KOPT-K1 (cell line): ENCODE measurements around the gene SGMS1.
A peak's percentile ranks its signal among the peaks of the same experiment; 100 is the strongest.
"Not testable (repeated sequence)": the region's sequence is repeated elsewhere in the genome, so short reads cannot be mapped to it uniquely, and the experiment has no call there.

Experiments used
- H3K27ac ChIP-seq: fragments of 200-600 bp; sonication (generic); 2 replicates; pipeline ENCODE4 v1.5.1; 2016; ENCODE audit warnings: antibody characterized with exemption, mild to moderate bottlenecking, low read depth, low read length; ENCODE audit not compliant: poor library complexity, severe bottlenecking
- H3K36me3 ChIP-seq: fragments of 200-600 bp; sonication (generic); 2 replicates; pipeline ENCODE4 v1.5.1; 2017; ENCODE audit warnings: antibody characterized with exemption, mild to moderate bottlenecking, low read length, moderate library complexity; ENCODE audit not compliant: insufficient read depth
- H3K9me3 ChIP-seq: fragments of 200-600 bp; sonication (generic); 2 replicates; pipeline ENCODE4 v1.5.1; 2017; ENCODE audit warnings: antibody characterized with exemption, low read length, mild to moderate bottlenecking; ENCODE audit not compliant: insufficient read depth, poor library complexity, severe bottlenecking

SGMS1 gene

GRCh38 chr10:50648089-50648934, 24.6 kb upstream of the SGMS1 start:
- H3K27ac ChIP-seq, result no peak overlapping the region
- H3K36me3 ChIP-seq, result no peaks in the 10 kb centered on the region
- H3K9me3 ChIP-seq, result no peaks in the 10 kb centered on the region

GRCh38 chr10:50647350-50647749, 23.6 kb upstream of the SGMS1 start:
- H3K9me3 ChIP-seq, H3K27ac ChIP-seq, H3K36me3 ChIP-seq: not testable (repeated sequence)

GRCh38 chr10:50645236-50645635, 21.5 kb upstream of the SGMS1 start:
- Histone ChIP-seq H3K9me3 (no peaks in the 10 kb centered on the region), H3K27ac (no peak overlapping the region), H3K36me3 (no peaks in the 10 kb centered on the region)

- no peak overlapping the region for H3K27ac ChIP-seq
Measured at GRCh38 chr10:50641626-50642025, 17.9 kb upstream of the SGMS1 start.

GRCh38 chr10:50640238-50640637, 16.5 kb upstream of the SGMS1 start:
- no peaks in the 10 kb centered on the region for H3K9me3 ChIP-seq
- no peaks in the 10 kb centered on the region for H3K36me3 ChIP-seq
- no peak overlapping the region for H3K27ac ChIP-seq

More at GRCh38 chr10:50641626-50642025, 17.9 kb upstream of the SGMS1 start:
- Histone ChIP-seq H3K9me3 (no peaks in the 10 kb centered on the region), H3K36me3 (no peaks in the 10 kb centered on the region)

- Histone ChIP-seq H3K9me3 (no peaks in the 10 kb centered on the region), H3K36me3 (no peaks in the 10 kb centered on the region), H3K27ac (no peak overlapping the region)
Measured at GRCh38 chr10:50636618-50637579, 13.1 kb upstream of the SGMS1 start.

GRCh38 chr10:50635286-50635685, 11.5 kb upstream of the SGMS1 start:
- no peaks in the 10 kb centered on the region for H3K36me3 ChIP-seq
- no peak overlapping the region for H3K27ac ChIP-seq
- no peaks in the 10 kb centered on the region for H3K9me3 ChIP-seq

GRCh38 chr10:50634479-50634878, 10.7 kb upstream of the SGMS1 start:
- no peaks in the 10 kb centered on the region for H3K36me3 ChIP-seq

GRCh38 chr10:50631052-50631451, 7.3 kb upstream of the SGMS1 start:
- H3K27ac ChIP-seq, result no peak overlapping the region
- no peaks in the 10 kb centered on the region for H3K9me3 ChIP-seq
- no peaks in the 10 kb centered on the region for H3K36me3 ChIP-seq

More at GRCh38 chr10:50634479-50634878, 10.7 kb upstream of the SGMS1 start:
- Histone ChIP-seq H3K9me3 (no peaks in the 10 kb centered on the region), H3K27ac (no peak overlapping the region)

GRCh38 chr10:50629495-50630122, 5.9 kb upstream of the SGMS1 start:
- H3K9me3 ChIP-seq, result no peaks in the 10 kb centered on the region
- no peak overlapping the region for H3K27ac ChIP-seq
- H3K36me3 ChIP-seq, result no peaks in the 10 kb centered on the region

GRCh38 chr10:50627896-50628295, 4.1 kb upstream of the SGMS1 start:
- no peak overlapping the region for H3K27ac ChIP-seq
- H3K36me3 ChIP-seq, result no peaks in the 10 kb centered on the region
- H3K9me3 ChIP-seq, result no peaks in the 10 kb centered on the region

GRCh38 chr10:50627443-50627842, 3.7 kb upstream of the SGMS1 start:
- Histone ChIP-seq H3K36me3 (no peaks in the 10 kb centered on the region), H3K27ac (no peak overlapping the region), H3K9me3 (no peaks in the 10 kb centered on the region)

- peak overlapping the region; percentile 74 for H3K27ac ChIP-seq
- no peaks in the 10 kb centered on the region for H3K36me3 ChIP-seq
- no peaks in the 10 kb centered on the region for H3K9me3 ChIP-seq
Measured at GRCh38 chr10:50625649-50626132, 1.9 kb upstream of the SGMS1 start.

- Histone ChIP-seq H3K9me3 (no peaks in the 10 kb centered on the region), H3K27ac (peak overlapping the region; percentile 74), H3K36me3 (no peaks in the 10 kb centered on the region)
Measured at GRCh38 chr10:50624866-50625501, 1.2 kb upstream of the SGMS1 start.
